ENCODE measurements around the gene SH3GLB1. TPM values are rescaled to one million over a fixed set of nuclear protein-coding genes. Genes with fewer than 3 reads are reported as not detected.

The SH3GLB1 gene
- total and polyA plus RNA-seq, 10 of the 15 experiments (the other 5 are each of a cell fraction or from before 2014, with no cell fraction given) = 18.0 to 59.0 (median 36.5) TPM

DNA sequence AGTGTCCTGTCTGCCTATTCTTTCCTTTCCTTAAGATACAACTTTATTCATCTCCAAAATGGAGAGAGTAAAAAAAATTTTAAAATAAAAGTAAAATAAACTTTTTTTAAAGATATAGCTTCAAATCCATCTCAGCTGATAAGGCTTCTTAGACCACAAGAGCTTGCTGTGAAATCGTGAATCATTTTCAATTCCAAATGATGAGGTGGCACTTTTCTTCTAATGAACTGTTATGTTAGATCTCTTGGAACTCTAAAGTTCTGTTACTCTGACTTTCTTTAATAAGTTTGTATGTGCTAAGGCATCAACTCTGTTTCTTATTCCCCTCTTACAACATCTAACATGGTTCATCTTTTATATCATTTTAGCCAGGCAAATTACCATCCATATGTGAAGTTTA is 4.5 kb downstream of the SH3GLB1 start (continued):
- TF ChIP-seq, protein P1, sequence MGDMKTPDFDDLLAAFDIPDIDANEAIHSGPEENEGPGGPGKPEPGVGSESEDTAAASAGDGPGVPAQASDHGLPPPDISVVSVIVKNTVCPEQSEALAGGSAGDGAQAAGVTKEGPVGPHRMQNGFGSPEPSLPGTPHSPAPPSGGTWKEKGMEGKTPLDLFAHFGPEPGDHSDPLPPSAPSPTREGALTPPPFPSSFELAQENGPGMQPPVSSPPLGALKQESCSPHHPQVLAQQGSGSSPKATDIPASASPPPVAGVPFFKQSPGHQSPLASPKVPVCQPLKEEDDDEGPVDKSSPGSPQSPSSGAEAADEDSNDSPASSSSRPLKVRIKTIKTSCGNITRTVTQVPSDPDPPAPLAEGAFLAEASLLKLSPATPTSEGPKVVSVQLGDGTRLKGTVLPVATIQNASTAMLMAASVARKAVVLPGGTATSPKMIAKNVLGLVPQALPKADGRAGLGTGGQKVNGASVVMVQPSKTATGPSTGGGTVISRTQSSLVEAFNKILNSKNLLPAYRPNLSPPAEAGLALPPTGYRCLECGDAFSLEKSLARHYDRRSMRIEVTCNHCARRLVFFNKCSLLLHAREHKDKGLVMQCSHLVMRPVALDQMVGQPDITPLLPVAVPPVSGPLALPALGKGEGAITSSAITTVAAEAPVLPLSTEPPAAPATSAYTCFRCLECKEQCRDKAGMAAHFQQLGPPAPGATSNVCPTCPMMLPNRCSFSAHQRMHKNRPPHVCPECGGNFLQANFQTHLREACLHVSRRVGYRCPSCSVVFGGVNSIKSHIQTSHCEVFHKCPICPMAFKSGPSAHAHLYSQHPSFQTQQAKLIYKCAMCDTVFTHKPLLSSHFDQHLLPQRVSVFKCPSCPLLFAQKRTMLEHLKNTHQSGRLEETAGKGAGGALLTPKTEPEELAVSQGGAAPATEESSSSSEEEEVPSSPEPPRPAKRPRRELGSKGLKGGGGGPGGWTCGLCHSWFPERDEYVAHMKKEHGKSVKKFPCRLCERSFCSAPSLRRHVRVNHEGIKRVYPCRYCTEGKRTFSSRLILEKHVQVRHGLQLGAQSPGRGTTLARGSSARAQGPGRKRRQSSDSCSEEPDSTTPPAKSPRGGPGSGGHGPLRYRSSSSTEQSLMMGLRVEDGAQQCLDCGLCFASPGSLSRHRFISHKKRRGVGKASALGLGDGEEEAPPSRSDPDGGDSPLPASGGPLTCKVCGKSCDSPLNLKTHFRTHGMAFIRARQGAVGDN (IDR thresholded peaks at IDR 0.05) = no peak
- no peak for TF ChIP-seq PAX8 (IDR thresholded peaks at IDR 0.05)
- TF ChIP-seq LARP7 (IDR thresholded peaks at IDR 0.05) = no peak
- no peak for TF ChIP-seq MTA2 (IDR thresholded peaks at IDR 0.05; ENCODE audit: low read depth)
- TF ChIP-seq, protein P2, sequence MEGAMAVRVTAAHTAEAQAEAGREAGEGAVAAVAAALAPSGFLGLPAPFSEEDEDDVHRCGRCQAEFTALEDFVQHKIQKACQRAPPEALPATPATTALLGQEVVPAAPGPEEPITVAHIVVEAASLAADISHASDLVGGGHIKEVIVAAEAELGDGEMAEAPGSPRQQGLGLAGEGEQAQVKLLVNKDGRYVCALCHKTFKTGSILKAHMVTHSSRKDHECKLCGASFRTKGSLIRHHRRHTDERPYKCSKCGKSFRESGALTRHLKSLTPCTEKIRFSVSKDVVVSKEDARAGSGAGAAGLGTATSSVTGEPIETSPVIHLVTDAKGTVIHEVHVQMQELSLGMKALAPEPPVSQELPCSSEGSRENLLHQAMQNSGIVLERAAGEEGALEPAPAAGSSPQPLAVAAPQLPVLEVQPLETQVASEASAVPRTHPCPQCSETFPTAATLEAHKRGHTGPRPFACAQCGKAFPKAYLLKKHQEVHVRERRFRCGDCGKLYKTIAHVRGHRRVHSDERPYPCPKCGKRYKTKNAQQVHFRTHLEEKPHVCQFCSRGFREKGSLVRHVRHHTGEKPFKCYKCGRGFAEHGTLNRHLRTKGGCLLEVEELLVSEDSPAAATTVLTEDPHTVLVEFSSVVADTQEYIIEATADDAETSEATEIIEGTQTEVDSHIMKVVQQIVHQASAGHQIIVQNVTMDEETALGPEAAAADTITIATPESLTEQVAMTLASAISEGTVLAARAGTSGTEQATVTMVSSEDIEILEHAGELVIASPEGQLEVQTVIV (IDR thresholded peaks at IDR 0.05; ENCODE audit: borderline replicate concordance, partially characterized antibody) = no peak
- TF ChIP-seq CREB1 (IDR thresholded peaks at IDR 0.05; ENCODE audit: low read depth) = no peak
- TF ChIP-seq SUPT20H (IDR thresholded peaks at IDR 0.05; ENCODE audit: borderline replicate concordance, control insufficient read depth, low read depth, low read length) = no peak
